Endothelial cell of umbilical vein (primary cell): ENCODE measurements around the gene PERM1.

Experiments
- CTCF ChIP-seq, 2 donors: IDR thresholded peaks; 1 replicate in 1 of 2; 2 replicates in 1 of 2; pipeline ENCODE4 v1.5.1; 2011; ENCODE audit warnings: low read length in 2 of 2, mild to moderate bottlenecking in 2 of 2, moderate library complexity in 2 of 2, control low read depth in 1 of 2, inconsistent platforms in 1 of 2, low read depth in 1 of 2; ENCODE audit not compliant: insufficient read depth in 1 of 2; ENCODE audit errors: extremely low read depth in 1 of 2
- EZH2 ChIP-seq: IDR thresholded peaks from 2 replicates; pipeline ENCODE4 v1.6.1; 2012; ENCODE audit warnings: borderline replicate concordance, low read depth, mild to moderate bottlenecking, moderate library complexity, low read length, inconsistent platforms; ENCODE audit not compliant: severe bottlenecking
- GATA2 ChIP-seq: IDR thresholded peaks from 2 replicates; pipeline ENCODE4 v1.7.0; 2011; ENCODE audit warnings: low read depth, mild to moderate bottlenecking, moderate library complexity, mixed read lengths, low read length; ENCODE audit not compliant: insufficient read length, insufficient read depth
- POLR2A ChIP-seq: IDR thresholded peaks from 2 replicates; pipeline ENCODE4 v1.6.1; 2012; ENCODE audit warnings: low read depth, mild to moderate bottlenecking, control low read depth, low read length
- POLR2AphosphoS5 ChIP-seq: IDR thresholded peaks from 2 replicates; pipeline ENCODE4 v1.6.1; 2012; ENCODE audit warnings: low read depth, mild to moderate bottlenecking, control low read depth, low read length, moderate library complexity; ENCODE audit not compliant: insufficient read depth

- TF ChIP-seq EZH2 = no peak
- no peak for TF ChIP-seq CTCF (IDR thresholded peaks at IDR 0.05; ENCODE audit: extremely low read depth in 1 of 2, insufficient read depth in 1 of 2, low read depth in 1 of 2, low read length in 2 of 2)
- TF ChIP-seq POLR2AphosphoS5 = no peak
- TF ChIP-seq GATA2 = no peak
- no peak for TF ChIP-seq POLR2A
These were observed 37.3 kb downstream of the PERM1 start for GRCh38 chr1:944341-945325.
